Measurements from ENCODE around the gene NT5C3A. TPM values are rescaled to one million over a fixed set of nuclear protein-coding genes. Genes with fewer than 3 reads are reported as not detected.

NT5C3A gene
- total and polyA plus RNA-seq, 2 of the 8 experiments (the other 6 are each of a cell fraction or from before 2014, with no cell fraction given), result 7.5 to 22.7 TPM

DNA sequence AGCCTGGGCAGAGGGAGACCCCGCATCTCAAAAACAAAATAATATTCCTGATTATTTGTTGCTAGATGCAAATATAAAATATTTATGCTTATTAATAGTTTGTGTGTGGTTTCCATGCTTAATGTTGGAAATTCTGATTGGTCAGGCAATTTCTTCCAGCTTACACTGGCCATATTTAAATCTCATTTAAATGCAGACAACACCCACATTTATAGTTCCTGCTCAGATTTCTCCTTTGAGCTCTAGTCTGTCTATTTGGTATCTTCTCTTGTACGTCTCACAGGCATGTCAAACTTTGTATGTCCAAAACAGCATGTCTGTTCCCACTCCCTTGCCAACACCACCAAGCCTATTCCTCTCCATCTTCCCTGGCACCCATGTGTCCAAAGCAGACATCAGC is 52.8 kb downstream of the NT5C3A start:
- no peak overlapping the region for H4K91ac ChIP-seq (replicated peaks; ENCODE audit: insufficient read length, low read length)
- DNase-seq (ENCODE audit: low read depth in 1 of 2, low spot score in 2 of 2), result no peak
- POLR2A ChIA-PET (ENCODE audit: partially characterized antibody), result interaction anchor here (1.7 kb wide), 1 partner anchor 52 kb away, joined by 6 read pairs; the partner anchor contains the start of gene NT5C3A
- H3K27me3 ChIP-seq (replicated peaks in 1 of 4; ENCODE audit: control insufficient read depth in 3 of 4, extremely low read depth in 1 of 4, insufficient read depth in 3 of 4, low read length in 3 of 4), result no peaks in the 10 kb centered on the region
- H3K4me3 ChIP-seq (ENCODE audit: extremely low read depth in 1 of 4, insufficient read depth in 2 of 4, low read depth in 3 of 4, low read length in 4 of 4), result no peak overlapping the region
- H2AFZ ChIP-seq (ENCODE audit: low read length), result no peak overlapping the region
- no peak overlapping the region for H4K8ac ChIP-seq (ENCODE audit: extremely low read depth, insufficient read depth, low read length)
- H3K23me2 ChIP-seq (ENCODE audit: low read depth, low read length), result no peaks in the 10 kb centered on the region
- no peak overlapping the region for H4K5ac ChIP-seq (ENCODE audit: insufficient read length, low read depth, low read length)
- no peaks in the 10 kb centered on the region for H3K4me1 ChIP-seq (replicated peaks in 1 of 4; ENCODE audit: control insufficient read depth in 3 of 4, insufficient read depth in 4 of 4, low read length in 3 of 4)
- H3K9me3 ChIP-seq (ENCODE audit: insufficient read depth in 2 of 2, low read depth in 1 of 2, low read length in 1 of 2), result no peaks in the 10 kb centered on the region
- H3K18ac ChIP-seq (ENCODE audit: extremely low read depth, low read length), result no peak overlapping the region
- H2BK5ac ChIP-seq (ENCODE audit: low read depth, low read length), result no peak overlapping the region
- no peak overlapping the region for H2BK20ac ChIP-seq (ENCODE audit: low read length)
- H3K4me2 ChIP-seq (ENCODE audit: insufficient read depth in 1 of 2, low read depth in 2 of 2, low read length in 2 of 2), result no peak overlapping the region
- H2BK12ac ChIP-seq (ENCODE audit: low read depth, low read length), result no peak overlapping the region
- no peak overlapping the region for H3K56ac ChIP-seq (replicated peaks; ENCODE audit: insufficient read length, low read depth, low read length)
- H2BK120ac ChIP-seq (replicated peaks; ENCODE audit: low read depth, low read length), result no peak overlapping the region
- no peak overlapping the region for H3K27ac ChIP-seq (ENCODE audit: low read depth, low read length)
- H3K14ac ChIP-seq (ENCODE audit: insufficient read length), result no peak overlapping the region
- H3K9ac ChIP-seq (replicated peaks in 1 of 4; ENCODE audit: extremely low read depth in 1 of 4, low read depth in 3 of 4, low read length in 3 of 4), result no peak overlapping the region
- no peak overlapping the region for H3K4ac ChIP-seq (replicated peaks; ENCODE audit: insufficient read length, low read depth, low read length)
- no peaks in the 10 kb centered on the region for H4K20me1 ChIP-seq (replicated peaks in 1 of 2; ENCODE audit: control insufficient read depth in 1 of 2, insufficient read depth in 2 of 2, low read length in 2 of 2)
- WGBS, 2 experiments (ENCODE audit: extremely low coverage in 1 of 2, insufficient coverage in 1 of 2, insufficient read length in 1 of 2, insufficient replicate concordance in 2 of 2, low coverage in 1 of 2, low lambda C conversion rate in 2 of 2, missing lambda C conversion rate in 1 of 2), result 90% methylated on average over 2 of the region's 2 CpGs; no CpG with 5 or more reads in 1 of the 2 experiments
- no peak for TF ChIP-seq RBBP5 (IDR thresholded peaks at IDR 0.05; ENCODE audit: borderline replicate concordance, low read depth, low read length)
- TF ChIP-seq, protein P1, sequence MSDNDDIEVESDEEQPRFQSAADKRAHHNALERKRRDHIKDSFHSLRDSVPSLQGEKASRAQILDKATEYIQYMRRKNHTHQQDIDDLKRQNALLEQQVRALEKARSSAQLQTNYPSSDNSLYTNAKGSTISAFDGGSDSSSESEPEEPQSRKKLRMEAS (IDR thresholded peaks at IDR 0.05), result no peak
- FAIRE-seq, result no peak
- no peak overlapping the region for H2BK15ac ChIP-seq (ENCODE audit: low read length)
- H3K79me2 ChIP-seq (ENCODE audit: control insufficient read depth in 1 of 2, insufficient read depth in 2 of 2, low read length in 2 of 2), result no peaks in the 10 kb centered on the region
- H3K79me1 ChIP-seq (ENCODE audit: low read depth, low read length), result no peaks in the 10 kb centered on the region
- H3K36me3 ChIP-seq (ENCODE audit: control insufficient read depth in 2 of 4, insufficient read depth in 4 of 4, low read length in 3 of 4), result peaks cover 0 to 18% (median 3%) of the 10 kb centered on the region in 4 experiments; a peak in 6 of 8 replicates
- no peak overlapping the region for H3K23ac ChIP-seq (ENCODE audit: insufficient read length)
- H2AK5ac ChIP-seq (ENCODE audit: low read depth, low read length), result no peak overlapping the region
- CTCF ChIA-PET (ENCODE audit: partially characterized antibody), result interaction anchor here (0.7 kb wide), 1 partner anchor 1843 kb away, joined by 3 read pairs; no protein-coding TSS in a partner anchor

All from H1 (cell line).